H1 (cell line): ENCODE results near the gene ARHGAP6. TPM values are rescaled to one million over a fixed set of nuclear protein-coding genes. Genes with fewer than 3 reads are reported as not detected.

Experiments used
- CTCF ChIA-PET: fragments of 300-600 bp; sonication (Branson Sonifier 250); formaldehyde crosslinking; loops from one replicate; lab custom pipeline; 2021; ENCODE audit not compliant: partially characterized antibody; lab: Charles Lee
- POLR2A ChIA-PET: fragments of 300-600 bp; sonication (Branson Sonifier 250); formaldehyde crosslinking; loops from one replicate; lab custom pipeline; 2021; ENCODE audit warnings: inconsistent platforms; ENCODE audit not compliant: partially characterized antibody; lab: Charles Lee
- DNase-seq, 2 experiments: peaks; one replicate each; pipeline versions ENCODE4 v3.0.0 to v3.0.0-alpha.2; 2010 to 2022; ENCODE audit warnings: low spot score in 2 of 2, low read depth in 1 of 2, mixed read lengths in 1 of 2
- FAIRE-seq: peaks from 2 replicates; lab custom pipeline; 2011; peaks lifted over from hg19 to GRCh38; lab: Jason Lieb, UNC
- H2AFZ ChIP-seq: 2 replicates; pipeline ENCODE4 v1.8.1; 2012; ENCODE audit warnings: low read length, inconsistent platforms
- H2AK5ac ChIP-seq: 2 replicates; pipeline ENCODE4 v1.6.1; 2013; ENCODE audit warnings: low read depth, low read length
- H2BK120ac ChIP-seq: replicated peaks from 2 replicates; pipeline ENCODE3; 2013; ENCODE audit warnings: low read depth, low read length, inconsistent platforms
- H2BK12ac ChIP-seq: 2 replicates; pipeline ENCODE4 v1.6.1; 2013; ENCODE audit warnings: low read depth, low read length
- H2BK15ac ChIP-seq: 2 replicates; pipeline ENCODE4 v1.6.1; 2013; ENCODE audit warnings: low read length
- H2BK20ac ChIP-seq: 2 replicates; pipeline ENCODE4 v1.6.1; 2013; ENCODE audit warnings: low read length
- H2BK5ac ChIP-seq: 2 replicates; pipeline ENCODE4 v1.6.1; 2013; ENCODE audit warnings: low read depth, low read length
- H3K14ac ChIP-seq: 2 replicates; pipeline ENCODE4 v1.6.1; 2013; ENCODE audit warnings: inconsistent platforms; ENCODE audit not compliant: insufficient read length
- H3K18ac ChIP-seq: 2 replicates; pipeline ENCODE4 v1.6.1; 2013; ENCODE audit warnings: low read length; ENCODE audit errors: extremely low read depth
- H3K23ac ChIP-seq: 2 replicates; pipeline ENCODE4 v1.6.1; 2013; ENCODE audit warnings: inconsistent platforms; ENCODE audit not compliant: insufficient read length
- H3K23me2 ChIP-seq: 2 replicates; pipeline ENCODE4 v1.6.1; 2013; ENCODE audit warnings: low read depth, low read length
- H3K27ac ChIP-seq: 2 replicates; pipeline ENCODE4 v1.6.1; 2011; ENCODE audit warnings: low read depth, low read length, inconsistent platforms
- H3K27me3 ChIP-seq, 4 experiments: replicated peaks in 1 of 4; 1 replicate in 1 of 4; 2 replicates in 3 of 4; pipeline versions ENCODE4 v1.6.1 to v1.8.1; 2011 to 2013; ENCODE audit warnings: low read length in 3 of 4, mild to moderate bottlenecking in 3 of 4, inconsistent platforms in 2 of 4, mixed read lengths in 2 of 4, moderate library complexity in 1 of 4; ENCODE audit not compliant: control insufficient read depth in 3 of 4, insufficient read depth in 3 of 4; ENCODE audit errors: extremely low read depth in 1 of 4
- H3K36me3 ChIP-seq, 4 experiments: 2 replicates each; pipeline versions ENCODE4 v1.6.1 to v1.8.1; 2011 to 2013; ENCODE audit warnings: mild to moderate bottlenecking in 4 of 4, low read length in 3 of 4, moderate library complexity in 2 of 4, control low read depth in 1 of 4, inconsistent platforms in 1 of 4; ENCODE audit not compliant: insufficient read depth in 4 of 4, control insufficient read depth in 2 of 4
- H3K4ac ChIP-seq: replicated peaks from 2 replicates; pipeline ENCODE3; 2013; ENCODE audit warnings: low read length, low read depth, mixed read lengths, inconsistent platforms; ENCODE audit not compliant: insufficient read length
- H3K4me1 ChIP-seq, 4 experiments: replicated peaks in 1 of 4; 1 replicate in 1 of 4; 2 replicates in 3 of 4; pipeline versions ENCODE4 v1.6.1 to v1.8.1; 2011 to 2013; ENCODE audit warnings: low read length in 3 of 4, inconsistent platforms in 2 of 4, mixed read lengths in 1 of 4; ENCODE audit not compliant: insufficient read depth in 4 of 4, control insufficient read depth in 3 of 4
- H3K4me2 ChIP-seq, 2 experiments: 2 replicates each; pipeline versions ENCODE4 v1.6.1 to v1.8.1; 2011 to 2013; ENCODE audit warnings: low read depth in 2 of 2, low read length in 2 of 2, control low read depth in 1 of 2, inconsistent platforms in 1 of 2, mild to moderate bottlenecking in 1 of 2; ENCODE audit not compliant: insufficient read depth in 1 of 2
- H3K4me3 ChIP-seq, 4 experiments: fragments of 200-600, 300-600 bp in 1 of 4; sonication (generic), shearing (Covaris generic), sonication (Bioruptor Twin) in 1 of 4; 2 replicates each; pipeline versions ENCODE4 v1.5.1 to v1.8.1; 2011 to 2016; ENCODE audit warnings: low read length in 4 of 4, low read depth in 3 of 4, control low read depth in 2 of 4, inconsistent platforms in 2 of 4, mild to moderate bottlenecking in 2 of 4, mixed read lengths in 1 of 4, moderate library complexity in 1 of 4; ENCODE audit not compliant: insufficient read depth in 2 of 4; ENCODE audit errors: extremely low read depth in 1 of 4
- H3K56ac ChIP-seq: replicated peaks from 2 replicates; pipeline ENCODE3; 2013; ENCODE audit warnings: low read depth, mild to moderate bottlenecking, mixed read lengths, low read length, inconsistent platforms; ENCODE audit not compliant: insufficient read length
- H3K79me1 ChIP-seq: 2 replicates; pipeline ENCODE4 v1.6.1; 2013; ENCODE audit warnings: low read depth, low read length, control low read depth
- H3K79me2 ChIP-seq, 2 experiments: 2 replicates each; pipeline versions ENCODE4 v1.6.1 to v1.8.1; 2012 to 2013; ENCODE audit warnings: low read length in 2 of 2, mild to moderate bottlenecking in 2 of 2, inconsistent platforms in 1 of 2; ENCODE audit not compliant: insufficient read depth in 2 of 2, control insufficient read depth in 1 of 2
- H3K9ac ChIP-seq, 4 experiments: replicated peaks in 1 of 4; 1 replicate in 1 of 4; 2 replicates in 3 of 4; pipeline versions ENCODE4 v1.6.1 to v1.8.1; 2011 to 2013; ENCODE audit warnings: low read depth in 3 of 4, low read length in 3 of 4, control low read depth in 2 of 4, mild to moderate bottlenecking in 2 of 4, moderate library complexity in 2 of 4, inconsistent platforms in 1 of 4; ENCODE audit errors: extremely low read depth in 1 of 4
- H3K9me3 ChIP-seq, 2 experiments: 2 replicates each; pipeline versions ENCODE4 v1.6.1 to v1.8.1; 2012 to 2013; ENCODE audit warnings: mild to moderate bottlenecking in 2 of 2, moderate library complexity in 2 of 2, control low read depth in 1 of 2, inconsistent platforms in 1 of 2, low read depth in 1 of 2, low read length in 1 of 2, mixed read lengths in 1 of 2; ENCODE audit not compliant: insufficient read depth in 2 of 2
- H4K20me1 ChIP-seq, 2 experiments: replicated peaks in 1 of 2; 2 replicates each; pipeline versions ENCODE3 to v1.8.1; 2011 to 2013; ENCODE audit warnings: inconsistent platforms in 2 of 2, low read length in 2 of 2, mild to moderate bottlenecking in 1 of 2; ENCODE audit not compliant: insufficient read depth in 2 of 2, control insufficient read depth in 1 of 2
- H4K5ac ChIP-seq: 2 replicates; pipeline ENCODE4 v1.6.1; 2013; ENCODE audit warnings: low read length, low read depth, mixed read lengths, inconsistent platforms; ENCODE audit not compliant: insufficient read length
- H4K8ac ChIP-seq: 2 replicates; pipeline ENCODE4 v1.8.0; 2013; ENCODE audit warnings: mild to moderate bottlenecking, moderate library complexity, low read length, inconsistent platforms; ENCODE audit not compliant: insufficient read depth; ENCODE audit errors: extremely low read depth
- H4K91ac ChIP-seq: replicated peaks from 2 replicates; pipeline ENCODE3; 2013; ENCODE audit warnings: low read length, mixed read lengths, inconsistent platforms; ENCODE audit not compliant: insufficient read length
- ATF2 ChIP-seq: IDR thresholded peaks from 2 replicates; pipeline ENCODE4 v1.6.1; 2012; ENCODE audit warnings: low read length, inconsistent platforms
- BACH1 ChIP-seq: IDR thresholded peaks from 2 replicates; pipeline ENCODE4 v1.6.1; 2012; ENCODE audit warnings: low read length, improper control_type of control experiment
- CHD1 ChIP-seq: IDR thresholded peaks from 2 replicates; pipeline ENCODE4 v1.6.1; 2012; ENCODE audit warnings: low read depth, low read length, improper control_type of control experiment
- CREB1 ChIP-seq: IDR thresholded peaks from 2 replicates; pipeline ENCODE4 v1.6.1; 2012; ENCODE audit warnings: inconsistent platforms
- EZH2 ChIP-seq: fragments of 200-600 bp; sonication (generic); IDR thresholded peaks from 2 replicates; pipeline ENCODE4 v1.7.1; 2012; ENCODE audit warnings: low read depth, mild to moderate bottlenecking, moderate library complexity, low read length, inconsistent platforms; ENCODE audit not compliant: severe bottlenecking
- FOSL1 ChIP-seq: IDR thresholded peaks from 2 replicates; pipeline ENCODE4 v1.6.1; 2011; ENCODE audit warnings: mild to moderate bottlenecking, low read depth, low read length, moderate library complexity; ENCODE audit not compliant: insufficient read depth
- JUND ChIP-seq: IDR thresholded peaks from 2 replicates; pipeline ENCODE4 v1.6.1; 2011; ENCODE audit warnings: mild to moderate bottlenecking, improper control_type of control experiment, low read length
- KDM5A ChIP-seq: fragments of 200-600 bp; IDR thresholded peaks from 2 replicates; pipeline ENCODE4 v1.7.1; 2012; ENCODE audit warnings: mild to moderate bottlenecking, low read length, inconsistent platforms, mixed read lengths
- MAX ChIP-seq: IDR thresholded peaks from 2 replicates; pipeline ENCODE4 v1.6.1; 2012; ENCODE audit warnings: inconsistent platforms
- RFX5 ChIP-seq: IDR thresholded peaks from 2 replicates; pipeline ENCODE4 v1.6.1; 2011; ENCODE audit warnings: low read depth, low read length, improper control_type of control experiment, borderline replicate concordance
- SIN3A ChIP-seq, 2 experiments: IDR thresholded peaks in 1 of 2; conservative IDR thresholded peaks in 1 of 2; 2 replicates each; pipeline ENCODE4 v1.6.1; 2011 to 2012; ENCODE audit warnings: low read length in 2 of 2, improper control_type of control experiment in 1 of 2, low read depth in 1 of 2, mild to moderate bottlenecking in 1 of 2
- SP4 ChIP-seq: IDR thresholded peaks from 2 replicates; pipeline ENCODE4 v1.6.1; 2012; ENCODE audit warnings: low read length, inconsistent platforms
- SRF ChIP-seq: IDR thresholded peaks from 2 replicates; pipeline ENCODE4 v1.6.1; 2011; ENCODE audit warnings: mild to moderate bottlenecking, low read depth, low read length, moderate library complexity
- TEAD4 ChIP-seq: IDR thresholded peaks from 2 replicates; pipeline ENCODE4 v1.6.1; 2012; ENCODE audit warnings: low read depth, low read length, inconsistent platforms, mixed read lengths
- WGBS, 2 experiments: shearing (Covaris generic) in 1 of 2; methylation state at CpG; one replicate each; pipeline versions ENCODE4 v1.1.6 to v1.1.7; 2013 to 2015; ENCODE audit warnings: low lambda C conversion rate in 2 of 2, mixed read lengths in 2 of 2, inconsistent platforms in 1 of 2, low coverage in 1 of 2, missing lambda C conversion rate in 1 of 2; ENCODE audit not compliant: insufficient replicate concordance in 2 of 2, insufficient coverage in 1 of 2, insufficient read length in 1 of 2; ENCODE audit errors: extremely low coverage in 1 of 2, missing lambda C conversion rate in 1 of 2; 5-methylcytosine and 5-hydroxymethylcytosine counted together
- polyA plus RNA-seq, 7 experiments: library from polyadenylated mRNA; depleted of rRNA in 3 of 7; stranded (reverse) in 5 of 7; unstranded in 2 of 7; fragments of >200 nt in 5 of 7; fragments of 200-250 nt in 2 of 7; gene quantifications; 1 replicate in 5 of 7; 2 replicates in 1 of 7; 4 replicates in 1 of 7; pipeline versions ENCODE4 v1.2.1 to v1.2.3, GENCODE V29; 2011 to 2013; ENCODE audit warnings: missing spikeins in 2 of 7, mixed read lengths in 2 of 7
- total RNA-seq: library from RNA; stranded (reverse); fragmentation: NEBNext Ultra II Directional; extraction: Animal tissue kit (Norgen Biotek cat#: 25700); gene quantifications from 2 replicates; pipeline ENCODE4 v1.2.1, GENCODE V29; 2021

The ARHGAP6 gene
- total and polyA plus RNA-seq, 2 of the 8 experiments (the other 6 are each of a cell fraction or from before 2014, with no cell fraction given), result 0.35 to 0.82 TPM

- no peaks in the 10 kb centered on the region; a peak in 1 of 4 replicates for H3K9me3 ChIP-seq
- H3K36me3 ChIP-seq, result no peaks in the 10 kb centered on the region
- H2AK5ac ChIP-seq, result no peak overlapping the region
- POLR2A ChIA-PET, result no interaction called here
- no peak overlapping the region for H2BK120ac ChIP-seq
- no peak overlapping the region for H4K8ac ChIP-seq
- no peak overlapping the region for H3K4me3 ChIP-seq
- DNase-seq, result no peak
- no peak overlapping the region for H3K56ac ChIP-seq
- no peak overlapping the region for H2AFZ ChIP-seq
- no peak overlapping the region for H3K23ac ChIP-seq
- no peak overlapping the region for H2BK15ac ChIP-seq
- H2BK12ac ChIP-seq, result no peak overlapping the region
- no peaks in the 10 kb centered on the region for H3K79me2 ChIP-seq
- H3K4me1 ChIP-seq, result no peaks in the 10 kb centered on the region
- H4K20me1 ChIP-seq, result no peaks in the 10 kb centered on the region
- no peak overlapping the region for H2BK5ac ChIP-seq
- no peak overlapping the region for H3K9ac ChIP-seq
- WGBS, 2 experiments, result 86% methylated on average over 2 of the region's 2 CpGs; no CpG with 5 or more reads in 1 of the 2 experiments
- H3K14ac ChIP-seq, result no peak overlapping the region
- no peak overlapping the region for H3K27ac ChIP-seq
- H3K18ac ChIP-seq, result no peak overlapping the region
- CTCF ChIA-PET, result no interaction called here
- H3K4me2 ChIP-seq, result no peak overlapping the region
- no peak for FAIRE-seq
- H3K79me1 ChIP-seq, result no peaks in the 10 kb centered on the region
- H3K23me2 ChIP-seq, result no peaks in the 10 kb centered on the region
- H4K91ac ChIP-seq, result no peak overlapping the region
- no peak overlapping the region for H4K5ac ChIP-seq
- H3K4ac ChIP-seq, result no peak overlapping the region
- H2BK20ac ChIP-seq, result no peak overlapping the region
- no peaks in the 10 kb centered on the region for H3K27me3 ChIP-seq
- no peak for TF ChIP-seq JUND
- TF ChIP-seq SRF, result no peak
- TF ChIP-seq CREB1, result no peak
- TF ChIP-seq RFX5, result no peak
- TF ChIP-seq MAX, result no peak
- TF ChIP-seq CHD1, result no peak
- no peak for TF ChIP-seq TEAD4
- TF ChIP-seq ATF2, result no peak
- no peak for TF ChIP-seq FOSL1
- no peak for TF ChIP-seq KDM5A
- TF ChIP-seq SP4, result no peak
- no peak for TF ChIP-seq SIN3A (conservative IDR thresholded peaks at IDR 0.05 in 1 of 2, IDR thresholded peaks at IDR 0.05 in 1 of 2; ENCODE audit: low read depth in 1 of 2, low read length in 2 of 2)
- no peak for TF ChIP-seq BACH1
- TF ChIP-seq EZH2, result no peak
Measured at GRCh38 chrX:11321986-11322385, 343.7 kb downstream of the ARHGAP6 start.
